DMS114 treated with DMSO at 0.1 percent for 48 hours (cell line): ENCODE data around the gene THSD7A.
A peak's percentile ranks its signal among the peaks of the same experiment; 100 is the strongest.

Experiments
- DNase-seq: peaks from one replicate; lab custom pipeline; 2025; ENCODE audit not compliant: unreplicated experiment; lab: John Stamatoyannopoulos, UW

THSD7A gene

DNA sequence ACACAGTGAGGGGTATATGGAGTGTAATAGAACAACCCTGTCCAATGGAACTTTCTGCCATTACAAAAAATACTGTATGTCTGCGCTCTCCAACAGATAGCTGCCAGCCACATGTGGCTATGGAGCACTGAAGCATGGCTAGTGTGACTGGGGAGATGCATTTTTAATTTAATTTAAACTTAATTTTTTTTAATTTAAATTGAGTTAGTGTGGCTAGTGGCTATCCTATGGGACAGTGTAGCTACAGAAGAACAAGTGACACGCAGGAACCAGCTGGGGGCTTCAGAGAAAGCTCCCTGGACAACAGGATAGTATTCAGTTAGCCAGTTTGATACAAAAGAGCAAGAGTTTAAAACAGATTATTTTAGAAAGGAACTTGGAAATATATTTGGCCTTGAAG, 408.0 kb downstream of the THSD7A start:
- DNase-seq, result no peak

DNA sequence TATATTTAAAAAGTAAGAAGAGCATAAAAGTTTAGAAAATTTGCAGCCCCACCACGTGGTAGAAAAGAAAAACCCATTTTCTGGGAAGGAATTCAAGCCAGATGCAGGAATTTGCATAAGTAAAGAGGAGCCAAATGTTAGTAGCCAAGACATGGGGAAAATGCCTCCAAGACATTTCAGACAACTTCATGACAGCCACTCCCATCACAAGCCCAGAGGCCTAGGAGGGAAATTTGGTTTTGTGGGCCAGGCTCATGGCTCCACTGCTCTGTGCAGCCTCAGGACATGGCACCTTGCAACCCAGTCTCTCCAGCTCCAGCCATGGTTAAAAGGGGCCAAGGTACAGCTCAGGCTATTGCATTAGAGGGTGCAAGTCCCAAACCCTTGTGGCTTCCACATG, 411.9 kb downstream of the THSD7A start:
- no peak for DNase-seq

DNA sequence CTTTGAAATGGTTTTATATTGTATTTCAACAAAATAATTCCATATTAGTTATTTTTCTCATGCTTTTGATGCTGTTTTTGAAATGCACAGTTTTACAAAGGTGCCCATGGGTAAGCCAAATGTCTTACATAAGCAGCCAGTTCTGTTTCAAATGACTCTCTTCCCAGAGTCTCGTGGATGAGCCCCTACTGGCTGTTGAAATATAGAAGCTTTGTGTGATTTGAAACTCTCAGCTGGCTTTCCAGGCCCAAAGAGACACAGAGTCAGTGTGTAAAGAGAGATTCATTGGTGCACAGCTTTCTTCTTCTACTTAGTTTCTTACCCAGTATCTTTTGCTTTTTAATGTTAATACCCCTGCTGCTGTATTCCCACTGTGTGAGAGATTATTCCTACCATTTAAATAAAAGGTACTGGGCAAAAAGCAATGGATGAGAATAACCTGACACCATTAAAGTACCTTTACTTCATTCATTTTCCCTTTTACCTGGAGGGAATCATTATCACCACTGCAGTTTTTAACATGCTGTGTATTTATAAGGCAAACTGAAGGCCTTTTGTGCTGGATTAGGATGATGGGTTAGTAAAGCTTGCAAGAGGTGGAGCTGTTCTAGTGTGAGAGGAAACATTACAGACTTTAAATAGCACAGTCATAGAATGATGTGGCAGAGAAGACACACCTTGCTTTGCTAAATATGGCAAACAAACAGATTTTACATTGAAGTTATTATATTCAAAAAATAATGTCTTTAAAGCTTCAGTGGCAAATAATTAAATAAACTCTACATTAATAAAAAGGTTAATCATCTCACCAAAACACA, 415.1 kb downstream of the THSD7A start:
- no peak for DNase-seq

DNA sequence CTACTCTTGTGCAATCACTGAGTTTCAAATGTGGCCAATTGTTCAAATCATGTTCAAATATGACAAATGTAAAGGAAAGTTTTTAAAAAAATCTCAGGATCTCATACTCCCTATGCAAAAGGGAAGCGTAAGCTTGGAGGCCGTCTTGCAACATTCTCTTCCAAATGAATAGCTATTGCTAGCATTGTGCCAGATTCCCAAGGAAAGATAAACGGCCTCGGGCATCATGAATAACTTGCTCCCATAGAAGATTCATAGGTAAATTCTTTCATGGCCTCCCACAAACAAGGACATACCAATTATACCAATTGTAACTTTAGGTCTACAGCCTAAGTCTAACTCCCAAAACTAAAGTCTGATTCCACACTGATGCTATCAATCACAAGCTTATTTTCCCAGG, 416.9 kb downstream of the THSD7A start:
- DNase-seq, result no peak

DNA sequence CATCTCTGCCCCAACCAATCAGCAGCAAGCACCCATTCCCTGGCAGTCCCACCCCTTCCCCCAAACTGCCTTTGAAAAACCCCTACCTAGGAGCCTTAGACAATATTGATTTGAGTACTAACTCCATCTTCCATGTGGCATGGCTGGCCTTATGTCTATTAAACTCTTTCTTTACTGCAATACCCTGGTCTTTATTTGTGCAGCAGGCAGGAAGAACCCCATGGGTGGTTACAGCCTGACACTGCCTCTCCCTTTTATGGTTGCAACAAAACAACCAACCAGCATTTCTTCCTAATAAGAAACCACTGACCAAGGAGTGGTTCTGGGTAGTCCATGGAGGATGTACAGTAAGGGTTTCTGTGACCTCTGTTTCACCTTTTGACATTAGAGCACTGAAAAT, 418.1 kb downstream of the THSD7A start:
- no peak for DNase-seq

DNA sequence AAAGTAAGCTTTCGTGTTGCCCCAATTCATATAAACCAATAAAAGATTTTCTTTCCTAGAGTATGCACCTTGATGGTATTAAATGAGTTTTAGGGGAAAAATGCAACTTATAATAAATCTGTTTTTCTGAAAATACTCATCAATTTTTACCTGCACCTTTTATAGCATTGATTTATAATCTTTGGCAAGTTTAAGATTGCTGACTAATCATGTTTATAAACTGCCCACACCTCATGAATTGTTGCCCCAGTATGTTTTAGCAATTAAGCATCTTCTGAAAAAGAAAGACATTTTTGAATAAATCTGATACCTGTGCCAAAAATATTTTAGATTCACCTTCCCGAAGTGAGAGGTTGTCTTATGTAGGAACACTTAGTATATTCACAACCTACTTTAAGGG, 420.0 kb downstream of the THSD7A start:
- DNase-seq, result no peak

GRCh38 chr7:11410656-11411644, 421.0 kb downstream of the THSD7A start:
- DNase-seq, result no peak

GRCh38 chr7:11404355-11404754, 427.6 kb downstream of the THSD7A start:
- DNase-seq, result no peak

DNA sequence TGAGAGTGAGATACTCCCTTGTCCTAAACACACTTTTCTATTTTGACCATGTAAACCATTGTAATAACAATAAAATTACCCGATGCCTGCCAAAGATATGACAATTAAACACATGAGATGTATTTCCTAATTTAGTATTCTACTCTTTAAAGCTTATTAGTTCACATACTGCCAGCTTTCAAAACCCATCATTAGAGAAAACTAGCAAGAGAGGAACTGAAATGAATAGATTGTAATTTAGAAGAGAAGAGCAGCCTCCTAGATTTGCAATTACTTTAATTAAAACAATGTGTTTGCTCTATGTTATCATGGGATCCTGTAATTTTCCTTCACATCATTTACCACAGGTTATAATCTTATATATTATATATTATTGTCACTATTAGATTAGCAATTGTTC, 428.2 kb downstream of the THSD7A start:
- DNase-seq, result no peak

DNA sequence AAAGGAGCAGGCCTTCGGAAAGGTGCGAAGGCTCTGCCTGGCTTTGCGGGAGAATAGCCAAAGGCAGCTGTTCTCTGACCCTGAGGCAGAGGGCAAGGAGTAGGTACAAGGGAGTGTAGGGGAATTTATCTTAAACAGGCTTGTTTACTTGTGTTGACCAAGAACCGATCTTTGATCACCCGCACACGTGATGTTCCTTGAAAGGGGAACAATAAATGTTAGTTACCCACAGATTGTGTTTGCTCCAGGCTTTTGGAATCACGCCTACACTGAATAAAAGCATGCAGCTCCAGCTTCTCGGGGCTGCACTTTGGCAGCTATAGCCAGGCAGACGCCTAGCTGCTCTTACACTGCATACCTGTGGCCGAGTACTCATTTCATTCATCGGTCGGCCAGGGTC, 437.6 kb downstream of the THSD7A start:
- no peak for DNase-seq

- DNase-seq, result no peak
Measured at GRCh38 chr7:11379641-11380040, 452.4 kb downstream of the THSD7A start.

DNA sequence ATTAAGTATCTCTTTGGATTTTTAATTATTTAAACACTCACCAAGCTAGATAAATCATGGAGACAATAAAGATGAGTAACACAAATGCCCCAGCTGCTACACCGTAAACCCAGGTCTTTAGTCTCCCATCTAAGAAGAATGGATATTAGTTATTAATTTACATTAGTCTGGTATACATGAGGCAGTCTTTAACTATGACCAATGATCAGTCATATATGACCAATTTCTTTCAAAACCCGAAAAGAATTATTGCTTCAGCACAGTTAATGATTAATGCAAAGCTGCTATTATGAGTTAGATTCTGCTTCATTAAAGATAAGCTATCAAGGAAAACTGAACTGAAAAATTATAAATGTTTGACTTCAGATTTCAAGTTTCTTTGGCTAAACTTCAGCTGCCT, 455.5 kb downstream of the THSD7A start:
- DNase-seq, result no peak

DNA sequence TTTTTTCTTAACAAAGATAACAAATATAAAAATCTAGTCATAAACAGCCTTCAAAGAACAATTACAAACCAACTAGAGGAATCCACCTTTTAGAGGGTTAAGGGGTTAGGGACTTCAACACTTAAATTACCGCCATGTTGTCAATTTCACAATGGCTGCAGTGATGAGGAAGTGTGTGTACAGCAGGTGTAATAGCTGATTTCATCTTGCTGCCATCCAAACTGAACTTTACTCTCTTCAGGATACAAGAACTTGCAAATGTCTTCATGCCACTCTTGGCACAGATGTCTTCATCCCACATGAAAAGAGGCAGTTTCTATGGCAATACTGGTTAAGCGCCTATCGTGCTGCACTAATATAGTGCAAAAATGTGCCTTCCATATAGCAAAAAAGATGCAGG, 457.4 kb downstream of the THSD7A start:
- no peak for DNase-seq

DNA sequence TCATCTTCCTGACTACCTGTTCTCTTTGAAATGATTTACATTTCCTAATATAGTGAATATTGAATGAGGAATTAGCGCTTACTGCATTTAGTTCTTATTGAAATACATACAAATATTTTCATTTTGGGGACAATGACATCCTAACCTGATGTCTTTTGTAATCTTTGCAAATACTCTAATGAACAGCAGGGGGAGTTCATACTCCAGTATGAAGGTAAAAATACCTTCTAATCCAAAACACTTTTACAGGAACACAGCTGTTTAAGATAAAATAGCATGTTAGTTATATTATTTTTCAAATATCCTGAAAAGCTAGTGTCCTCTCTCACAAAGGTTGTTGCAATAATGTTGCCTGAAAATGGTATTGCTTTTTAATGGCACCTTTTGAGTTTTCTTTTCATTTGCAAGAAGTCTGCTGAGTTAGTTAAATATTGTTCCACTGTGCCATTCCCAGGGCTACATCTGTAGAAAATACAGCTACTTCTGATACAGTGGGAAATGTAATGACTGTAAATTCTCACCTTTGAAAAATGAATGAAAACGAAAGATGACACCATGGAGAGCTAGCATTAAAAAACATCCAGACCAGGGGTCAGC, 458.4 kb downstream of the THSD7A start:
- DNase-seq, result peak; percentile 11

GRCh38 chr7:11369696-11370095, 462.3 kb downstream of the THSD7A start:
- no peak for DNase-seq

GRCh38 chr7:11366118-11366517, 465.9 kb downstream of the THSD7A start:
- no peak for DNase-seq

DNA sequence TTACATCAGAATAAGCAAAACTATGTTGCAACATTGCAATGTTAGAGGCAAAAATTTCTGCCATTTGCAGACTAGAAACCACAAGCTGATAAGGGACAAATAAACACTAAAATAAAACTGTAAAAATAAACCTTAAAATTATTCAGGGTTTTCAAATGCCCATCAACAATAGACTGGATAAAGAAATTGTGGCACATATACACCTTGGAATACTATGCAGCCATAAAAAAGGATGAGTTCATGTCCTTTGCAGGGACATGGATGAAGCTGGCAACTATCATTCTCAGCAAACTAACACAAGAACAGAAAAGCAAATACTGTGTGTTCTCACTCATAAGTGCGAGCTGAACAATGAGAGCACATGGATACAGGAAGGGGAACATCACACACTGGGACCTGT, 473.4 kb downstream of the THSD7A start:
- DNase-seq, result no peak

DNA sequence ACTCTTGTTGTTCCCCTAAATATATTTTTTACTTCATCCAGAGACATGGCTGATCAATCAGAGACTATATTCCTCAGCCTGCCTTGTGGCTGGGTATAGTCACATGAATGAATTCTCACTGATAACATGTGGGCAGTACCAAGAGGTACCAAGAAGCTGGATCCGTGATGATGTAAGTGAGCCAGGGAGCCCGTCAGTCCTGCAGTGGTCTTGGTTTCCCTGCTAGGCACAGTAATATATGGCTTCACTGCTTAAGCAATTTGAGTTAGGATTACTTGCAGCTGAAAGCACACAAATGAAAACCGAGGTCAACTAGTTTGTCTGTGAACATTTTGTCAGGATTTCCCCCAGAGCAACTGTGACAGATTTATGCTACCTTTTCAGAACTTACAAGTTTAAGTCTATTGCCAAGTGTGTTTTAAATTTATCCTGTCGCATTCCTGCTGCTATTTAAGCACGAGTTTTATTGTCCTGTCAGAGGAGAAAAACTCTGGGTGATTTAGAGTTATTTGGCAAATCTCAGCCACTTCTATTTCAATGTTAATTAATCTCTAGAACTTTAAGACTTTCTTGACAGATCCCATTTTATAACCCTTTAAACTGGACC, 476.5 kb downstream of the THSD7A start:
- no peak for DNase-seq

DNA sequence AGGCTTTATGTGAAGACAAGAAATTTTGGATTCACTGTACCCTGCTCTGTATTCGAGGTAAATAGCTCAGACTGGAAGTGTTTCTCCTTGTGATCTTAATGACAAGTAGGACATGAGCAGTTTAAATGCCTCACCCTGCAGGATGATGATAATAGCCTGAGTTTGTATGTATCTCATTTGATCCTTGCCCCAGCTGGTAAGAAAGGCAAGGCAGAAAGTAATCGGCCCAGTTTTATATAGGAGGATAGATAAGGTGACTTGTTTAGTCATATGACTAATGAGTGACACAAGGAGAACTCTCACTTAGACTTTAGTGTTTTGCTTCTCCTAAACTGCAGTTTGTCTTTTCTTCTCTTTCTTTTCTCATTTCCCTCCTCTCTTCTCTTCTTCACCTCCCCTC, 485.7 kb downstream of the THSD7A start:
- DNase-seq, result no peak

DNA sequence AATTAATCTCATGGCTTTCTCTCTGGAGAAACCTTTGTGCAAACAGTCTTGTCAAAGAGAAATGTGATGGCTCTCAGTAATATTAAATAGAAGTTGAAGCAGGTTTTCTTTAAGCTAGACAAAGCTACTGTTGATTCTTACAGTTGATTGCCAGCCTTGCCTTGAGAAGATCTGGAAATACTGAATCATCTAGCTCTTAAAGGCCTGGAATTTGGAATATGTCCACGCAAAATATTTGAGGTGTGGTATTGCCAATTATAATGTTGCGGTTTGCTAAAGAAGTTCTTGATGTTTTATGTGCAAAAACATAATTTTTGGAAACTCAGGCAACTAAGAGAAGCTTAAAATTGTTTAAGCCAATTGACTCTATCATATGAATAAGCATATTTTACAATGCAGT, 486.4 kb downstream of the THSD7A start:
- no peak for DNase-seq

DNA sequence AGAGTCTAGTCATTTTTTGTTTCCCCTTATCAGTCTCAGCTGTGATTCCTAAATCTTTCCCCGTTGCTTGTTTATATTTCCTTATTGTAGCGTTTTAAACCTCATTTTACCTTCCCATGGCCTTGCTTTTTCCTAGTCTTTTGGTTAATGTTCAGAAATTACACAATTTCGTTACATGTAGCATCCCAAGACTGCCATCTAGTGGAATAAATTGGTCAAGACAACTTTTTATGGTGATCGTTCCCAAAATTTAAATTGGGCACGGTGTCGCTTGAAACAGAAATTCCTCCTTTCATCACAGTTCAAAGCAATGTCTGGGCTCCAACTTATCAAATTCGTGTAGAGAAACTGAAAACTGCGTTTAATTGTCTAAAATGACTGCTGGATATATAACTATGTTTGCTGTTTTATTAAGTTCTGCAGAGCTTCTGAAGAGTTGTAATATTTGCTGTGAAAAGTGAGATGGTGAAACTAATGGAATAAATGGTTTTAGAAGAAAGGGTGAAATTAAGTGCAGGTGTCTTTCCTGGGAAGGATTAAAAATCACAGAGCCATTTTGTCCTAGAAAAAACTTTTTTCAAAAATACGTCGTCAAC, 488.1 kb downstream of the THSD7A start:
- DNase-seq, result peak; percentile 25
